Activated CD4-positive, alpha-beta T cell treated with anti-CD3 and anti-CD28 coated beads for 4 hours (primary cell): ENCODE measurements around the gene RIC8B.

Experiments
- DNase-seq, 2 donors: peaks; one replicate each; pipeline ENCODE4 v3.0.0-alpha.2; 2020

Gene RIC8B

GRCh38 chr12:106759526-106760183 lies 14.8 kb upstream of the RIC8B start:
- no peak for DNase-seq

GRCh38 chr12:106760184-106760531 lies 14.3 kb upstream of the RIC8B start:
- DNase-seq = peak; percentile 13 to 20

GRCh38 chr12:106764220-106764619 lies 10.3 kb upstream of the RIC8B start:
- DNase-seq = no peak

GRCh38 chr12:106764738-106765137 lies 9.7 kb upstream of the RIC8B start:
- DNase-seq = no peak

- peak; percentile 44 to 58 for DNase-seq
Observed at GRCh38 chr12:106766393-106766826, 8.1 kb upstream of the RIC8B start.

GRCh38 chr12:106767206-106767605 lies 7.3 kb upstream of the RIC8B start:
- no peak for DNase-seq

GRCh38 chr12:106767954-106768822 lies 6.3 kb upstream of the RIC8B start:
- no peak for DNase-seq

- no peak for DNase-seq
Observed at GRCh38 chr12:106769078-106769477, 5.4 kb upstream of the RIC8B start.

- DNase-seq = no peak
Observed at GRCh38 chr12:106769546-106769945, 4.9 kb upstream of the RIC8B start.

- no peak for DNase-seq
Observed at GRCh38 chr12:106771425-106771824, 3.1 kb upstream of the RIC8B start.

GRCh38 chr12:106773286-106774004 lies 1.0 kb upstream of the RIC8B start:
- DNase-seq = no peak

GRCh38 chr12:106774808-106775524 lies 484 bp downstream of the RIC8B start:
- DNase-seq = peak; percentile 4 to 8

- no peak for DNase-seq
Observed at GRCh38 chr12:106776897-106777296, 2.4 kb downstream of the RIC8B start.

- DNase-seq = no peak
Observed at GRCh38 chr12:106780010-106780631, 5.6 kb downstream of the RIC8B start.

GRCh38 chr12:106782619-106783018 lies 8.1 kb downstream of the RIC8B start:
- DNase-seq = no peak

GRCh38 chr12:106783515-106783914 lies 9.0 kb downstream of the RIC8B start:
- no peak for DNase-seq

- no peak for DNase-seq
Observed at GRCh38 chr12:106790020-106790419, 15.5 kb downstream of the RIC8B start.

GRCh38 chr12:106791531-106791930 lies 17.0 kb downstream of the RIC8B start:
- no peak for DNase-seq

GRCh38 chr12:106794369-106794768 lies 19.9 kb downstream of the RIC8B start:
- no peak for DNase-seq

- no peak for DNase-seq
Observed at GRCh38 chr12:106801167-106801708, 26.8 kb downstream of the RIC8B start.

GRCh38 chr12:106801830-106802533 lies 27.5 kb downstream of the RIC8B start:
- no peak for DNase-seq

- DNase-seq = no peak
Observed at GRCh38 chr12:106804668-106805067, 30.2 kb downstream of the RIC8B start.
